Measurements from ENCODE around the gene DCHS2.

The DCHS2 gene

DNA sequence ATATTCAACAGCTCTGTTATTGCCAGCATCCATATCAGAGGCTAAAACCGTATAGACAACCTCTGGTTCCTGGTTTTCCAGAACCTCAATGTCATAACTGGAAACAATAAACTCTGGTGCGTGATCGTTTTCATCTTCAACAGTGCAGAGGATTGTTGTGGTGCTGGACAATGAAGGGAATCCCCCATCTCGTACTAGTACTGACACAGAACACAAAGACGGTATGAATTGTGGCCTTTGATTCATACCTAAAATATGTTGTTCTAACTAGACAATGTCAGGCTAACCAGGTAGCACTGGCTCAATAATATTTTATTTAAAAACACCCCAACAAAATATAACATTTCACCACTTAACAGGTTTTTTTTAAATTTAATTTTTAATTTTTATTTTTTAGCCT, 186.9 kb downstream of the DCHS2 start:
- in situ Hi-C loops (cut with HindIII; ENCODE audit: low pct_ligation_motif_present, low sequenced_read_pairs): no loop called here
- Histone ChIP-seq H3K27ac (no peak overlapping the region), H3K27me3 (replicated peaks) (no peaks in the 10 kb centered on the region), H3K36me3 (replicated peaks) (no peaks in the 10 kb centered on the region), H3K4me3 (ENCODE audit: low read depth, low read length) (no peak overlapping the region)
- no peak for DNase-seq
- TF ChIP-seq, protein P1, sequence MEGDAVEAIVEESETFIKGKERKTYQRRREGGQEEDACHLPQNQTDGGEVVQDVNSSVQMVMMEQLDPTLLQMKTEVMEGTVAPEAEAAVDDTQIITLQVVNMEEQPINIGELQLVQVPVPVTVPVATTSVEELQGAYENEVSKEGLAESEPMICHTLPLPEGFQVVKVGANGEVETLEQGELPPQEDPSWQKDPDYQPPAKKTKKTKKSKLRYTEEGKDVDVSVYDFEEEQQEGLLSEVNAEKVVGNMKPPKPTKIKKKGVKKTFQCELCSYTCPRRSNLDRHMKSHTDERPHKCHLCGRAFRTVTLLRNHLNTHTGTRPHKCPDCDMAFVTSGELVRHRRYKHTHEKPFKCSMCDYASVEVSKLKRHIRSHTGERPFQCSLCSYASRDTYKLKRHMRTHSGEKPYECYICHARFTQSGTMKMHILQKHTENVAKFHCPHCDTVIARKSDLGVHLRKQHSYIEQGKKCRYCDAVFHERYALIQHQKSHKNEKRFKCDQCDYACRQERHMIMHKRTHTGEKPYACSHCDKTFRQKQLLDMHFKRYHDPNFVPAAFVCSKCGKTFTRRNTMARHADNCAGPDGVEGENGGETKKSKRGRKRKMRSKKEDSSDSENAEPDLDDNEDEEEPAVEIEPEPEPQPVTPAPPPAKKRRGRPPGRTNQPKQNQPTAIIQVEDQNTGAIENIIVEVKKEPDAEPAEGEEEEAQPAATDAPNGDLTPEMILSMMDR (IDR thresholded peaks at IDR 0.05; ENCODE audit: low read depth, low read length, missing control alignments): no peak

DNA sequence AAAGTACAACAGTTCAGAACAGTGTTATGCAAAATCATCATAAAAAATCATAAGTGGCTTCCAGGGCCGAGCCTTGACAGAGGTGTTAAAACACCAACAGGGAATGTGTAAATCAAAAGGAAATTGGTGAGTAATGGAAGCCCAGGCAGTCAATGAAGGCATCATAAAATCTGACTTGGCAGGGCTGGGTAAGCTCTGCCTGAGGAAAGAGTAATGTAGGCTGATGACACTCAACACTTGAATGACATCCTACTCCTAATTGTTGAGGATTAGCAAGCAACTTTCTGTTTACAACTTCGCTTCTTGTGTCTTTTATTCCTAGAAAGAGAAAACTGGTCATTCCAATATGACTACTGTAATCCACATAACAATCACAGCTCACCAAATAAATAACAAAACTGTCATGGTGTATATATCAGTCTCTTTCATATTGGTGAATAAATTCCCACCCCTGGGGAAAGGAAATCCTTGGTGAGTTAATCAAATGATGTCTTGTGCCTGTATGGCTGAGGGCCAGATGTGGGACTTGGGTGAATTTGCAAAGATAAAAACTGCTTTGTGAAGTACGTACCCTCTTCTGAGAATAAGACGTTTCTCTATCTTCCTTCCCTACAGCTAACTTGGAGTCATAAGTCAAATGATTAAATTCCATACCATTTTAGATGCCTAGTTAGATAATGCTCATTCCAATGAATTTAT, 196.8 kb downstream of the DCHS2 start:
- H3K27ac ChIP-seq: no peak overlapping the region
- H3K36me3 ChIP-seq (replicated peaks): no peaks in the 10 kb centered on the region
- TF ChIP-seq, protein P1 (IDR thresholded peaks at IDR 0.05; ENCODE audit: low read depth, low read length, missing control alignments): no peak
- no peak overlapping the region for H3K4me3 ChIP-seq (ENCODE audit: low read depth, low read length)
- DNase-seq: no peak
- in situ Hi-C loops (cut with HindIII; ENCODE audit: low pct_ligation_motif_present, low sequenced_read_pairs): no loop called here
- no peaks in the 10 kb centered on the region for H3K27me3 ChIP-seq (replicated peaks)

DNA sequence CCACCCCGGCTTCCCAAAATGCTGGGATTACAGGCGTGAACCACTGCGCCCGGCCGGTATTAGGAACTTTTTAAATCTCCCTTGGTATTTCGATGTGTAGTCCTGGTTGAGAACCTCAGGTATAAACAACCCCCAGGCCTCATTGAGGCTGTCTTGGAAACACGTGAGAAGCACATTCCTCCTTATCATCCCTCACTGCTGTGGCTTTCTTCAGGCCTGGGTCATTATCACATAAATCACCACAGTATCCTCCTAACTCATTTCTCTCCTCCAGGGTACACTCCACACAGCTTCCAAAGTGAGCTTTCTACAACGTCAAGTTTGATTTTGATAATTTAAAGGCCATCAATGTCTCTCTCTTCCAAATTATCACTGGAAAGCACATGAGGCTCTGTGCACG, 198.2 kb downstream of the DCHS2 start:
- H3K27ac ChIP-seq: no peak overlapping the region
- H3K4me3 ChIP-seq (ENCODE audit: low read depth, low read length): no peak overlapping the region
- H3K36me3 ChIP-seq (replicated peaks): no peaks in the 10 kb centered on the region
- no peak for DNase-seq
- H3K27me3 ChIP-seq (replicated peaks): no peaks in the 10 kb centered on the region
- in situ Hi-C loops (cut with HindIII; ENCODE audit: low pct_ligation_motif_present, low sequenced_read_pairs): no loop called here
- TF ChIP-seq, protein P1 (IDR thresholded peaks at IDR 0.05; ENCODE audit: low read depth, low read length, missing control alignments): no peak

DNA sequence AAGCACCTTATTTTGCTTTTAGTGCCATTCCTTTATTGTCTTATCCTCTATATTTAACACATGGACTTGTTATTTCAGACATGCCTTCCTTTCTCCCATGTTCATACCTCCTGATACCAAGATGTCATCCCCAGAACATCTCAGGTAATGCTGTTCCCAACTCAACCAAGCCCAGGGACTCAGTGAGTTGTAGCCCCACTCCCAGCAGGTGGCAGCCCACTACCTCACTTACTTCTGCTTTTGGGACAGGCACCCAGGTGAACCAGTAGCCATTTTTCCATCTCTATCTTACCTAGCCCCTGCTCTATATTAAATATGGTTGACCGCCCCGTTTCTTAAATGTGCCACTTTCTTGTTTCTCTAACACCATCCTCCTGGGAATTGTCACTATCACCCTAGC, 199.0 kb downstream of the DCHS2 start:
- Histone ChIP-seq H3K36me3 (replicated peaks) (no peaks in the 10 kb centered on the region), H3K27me3 (replicated peaks) (no peaks in the 10 kb centered on the region), H3K4me3 (ENCODE audit: low read depth, low read length) (no peak overlapping the region), H3K27ac (no peak overlapping the region)
- DNase-seq: no peak
- in situ Hi-C loops (cut with HindIII; ENCODE audit: low pct_ligation_motif_present, low sequenced_read_pairs): no loop called here
- TF ChIP-seq, protein P1 (IDR thresholded peaks at IDR 0.05; ENCODE audit: low read depth, low read length, missing control alignments): no peak

DNA sequence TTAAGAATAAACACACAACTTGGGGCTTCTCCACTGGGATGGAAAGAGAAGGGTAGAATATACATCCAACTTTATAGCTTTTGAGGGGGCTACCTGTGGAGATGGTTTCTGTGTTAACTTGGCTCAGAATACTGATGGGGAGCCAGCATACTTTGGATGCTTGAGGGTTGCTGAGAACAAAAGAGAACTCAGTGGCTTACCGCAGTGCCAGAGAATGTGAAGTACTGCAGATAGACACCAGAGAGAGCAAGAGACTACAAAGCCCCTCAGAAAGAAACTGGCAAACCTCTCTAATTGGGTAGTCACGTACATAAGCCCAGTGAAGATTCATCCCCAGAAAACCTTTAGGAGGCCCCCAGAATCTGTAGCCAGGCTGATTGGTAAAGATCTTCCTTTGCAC, 214.4 kb downstream of the DCHS2 start:
- TF ChIP-seq, protein P1 (IDR thresholded peaks at IDR 0.05; ENCODE audit: low read depth, low read length, missing control alignments): no peak
- Histone ChIP-seq H3K4me3 (ENCODE audit: low read depth, low read length) (no peak overlapping the region), H3K36me3 (replicated peaks) (no peaks in the 10 kb centered on the region), H3K27me3 (replicated peaks) (no peaks in the 10 kb centered on the region), H3K27ac (no peak overlapping the region)
- in situ Hi-C loops (cut with HindIII; ENCODE audit: low pct_ligation_motif_present, low sequenced_read_pairs): no loop called here
- no peak for DNase-seq

DNA sequence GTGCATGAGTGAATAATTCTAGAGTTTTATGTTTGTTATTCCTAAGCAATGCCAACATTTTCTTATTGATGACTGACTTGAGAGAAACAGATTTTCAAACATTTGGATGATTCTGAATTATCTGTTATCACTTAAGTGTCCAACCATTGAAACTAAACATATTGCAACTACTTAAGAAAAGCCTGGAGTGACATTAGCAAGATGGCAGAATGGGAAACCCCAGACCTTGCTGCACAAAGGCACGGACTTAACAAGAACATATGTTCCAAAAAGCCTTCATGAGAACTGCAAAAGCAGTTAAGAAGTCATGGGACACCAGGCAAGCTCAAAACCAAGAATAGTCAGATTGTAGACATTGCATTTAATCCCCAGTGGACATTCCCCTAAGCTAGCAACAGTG, 215.1 kb downstream of the DCHS2 start:
- H3K27ac ChIP-seq: no peak overlapping the region
- H3K4me3 ChIP-seq (ENCODE audit: low read depth, low read length): no peak overlapping the region
- H3K36me3 ChIP-seq (replicated peaks): no peaks in the 10 kb centered on the region
- no peaks in the 10 kb centered on the region for H3K27me3 ChIP-seq (replicated peaks)
- no peak for DNase-seq
- TF ChIP-seq, protein P1 (IDR thresholded peaks at IDR 0.05; ENCODE audit: low read depth, low read length, missing control alignments): no peak
- in situ Hi-C loops (cut with HindIII; ENCODE audit: low pct_ligation_motif_present, low sequenced_read_pairs): no loop called here
